Right lobe of liver (tissue), 4 donors: ENCODE measurements around the gene ECE1.
"Not testable (repeated sequence)": the region's sequence is repeated elsewhere in the genome, so short reads cannot be mapped to it uniquely, and the experiment has no call there.

Experiments
- POLR2A ChIP-seq: fragments of 450-650 bp; IDR thresholded peaks from one replicate; pipeline ENCODE4 v1.6.1; 2017; ENCODE audit warnings: antibody characterized with exemption, mild to moderate bottlenecking
- TF ChIP-seq, protein P1 (sequence below), 4 donors: fragments of 200-600 bp in 3 of 4; fragments of 450-650 bp in 1 of 4; IDR thresholded peaks; one replicate each; pipeline versions ENCODE4 v1.5.1 to v1.8.0; 2016 to 2022; ENCODE audit warnings: antibody characterized with exemption in 4 of 4, mild to moderate bottlenecking in 2 of 4
- donor health status: DM: no; HTN: no; CAD: no.
- donor health status: DM: no; HTN: no; CAD: no.
- donor health status: DM: no; HTN: yes; CAD: no.

DNA sequence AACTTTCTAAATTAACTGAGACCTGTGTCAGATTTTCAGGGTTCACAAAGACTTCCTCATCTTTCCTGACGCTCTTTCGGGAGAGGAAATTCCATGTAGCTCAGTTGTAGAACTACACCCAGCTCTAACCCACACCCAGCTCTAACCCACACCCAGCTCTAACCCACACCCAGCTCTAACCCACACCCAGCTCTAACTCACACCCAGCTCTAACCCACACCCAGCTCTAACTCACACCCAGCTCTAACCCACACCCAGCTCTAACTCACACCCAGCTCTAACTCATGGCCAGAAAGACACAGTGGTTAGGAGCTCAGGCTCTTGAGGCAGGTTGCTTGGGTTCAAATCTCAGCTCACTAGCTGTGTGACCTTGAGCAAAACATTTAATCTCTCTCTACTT, 99.5 kb downstream of the ECE1 start:
- not testable (repeated sequence) for TF ChIP-seq POLR2A
- TF ChIP-seq, protein P1, sequence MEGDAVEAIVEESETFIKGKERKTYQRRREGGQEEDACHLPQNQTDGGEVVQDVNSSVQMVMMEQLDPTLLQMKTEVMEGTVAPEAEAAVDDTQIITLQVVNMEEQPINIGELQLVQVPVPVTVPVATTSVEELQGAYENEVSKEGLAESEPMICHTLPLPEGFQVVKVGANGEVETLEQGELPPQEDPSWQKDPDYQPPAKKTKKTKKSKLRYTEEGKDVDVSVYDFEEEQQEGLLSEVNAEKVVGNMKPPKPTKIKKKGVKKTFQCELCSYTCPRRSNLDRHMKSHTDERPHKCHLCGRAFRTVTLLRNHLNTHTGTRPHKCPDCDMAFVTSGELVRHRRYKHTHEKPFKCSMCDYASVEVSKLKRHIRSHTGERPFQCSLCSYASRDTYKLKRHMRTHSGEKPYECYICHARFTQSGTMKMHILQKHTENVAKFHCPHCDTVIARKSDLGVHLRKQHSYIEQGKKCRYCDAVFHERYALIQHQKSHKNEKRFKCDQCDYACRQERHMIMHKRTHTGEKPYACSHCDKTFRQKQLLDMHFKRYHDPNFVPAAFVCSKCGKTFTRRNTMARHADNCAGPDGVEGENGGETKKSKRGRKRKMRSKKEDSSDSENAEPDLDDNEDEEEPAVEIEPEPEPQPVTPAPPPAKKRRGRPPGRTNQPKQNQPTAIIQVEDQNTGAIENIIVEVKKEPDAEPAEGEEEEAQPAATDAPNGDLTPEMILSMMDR (IDR thresholded peaks at IDR 0.05) = not testable (repeated sequence)
